Measurements from ENCODE around the gene GALNT11. TPM values are rescaled to one million over a fixed set of nuclear protein-coding genes. Genes with fewer than 3 reads are reported as not detected.

GALNT11 gene
- total RNA-seq, 1 experiment from 2014 or later, result 24.1 TPM

DNA sequence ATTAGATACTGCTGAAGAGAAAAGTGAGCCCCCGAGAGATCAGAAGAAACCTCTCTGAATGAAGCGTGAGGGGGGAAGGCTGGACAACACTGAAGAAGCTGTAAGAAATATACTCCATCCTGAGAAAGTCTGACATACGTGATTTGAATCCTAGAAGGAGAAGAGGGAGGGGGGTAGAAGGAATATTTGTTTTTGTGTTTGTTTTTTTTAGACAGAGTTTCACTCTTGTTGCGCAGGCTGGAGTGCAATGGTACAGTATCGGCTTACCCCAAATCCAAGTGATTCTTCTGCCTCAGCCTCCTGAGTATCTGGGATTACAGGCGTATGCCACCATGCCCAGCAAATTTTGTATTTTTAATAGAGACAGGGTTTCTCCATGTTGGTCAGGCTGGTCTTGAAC, 52.6 kb downstream of the GALNT11 start:
- Histone ChIP-seq H3K27ac (ENCODE audit: insufficient read length, low read depth, low read length) (no peak overlapping the region), H4K5ac (ENCODE audit: insufficient read length, low read depth, low read length) (no peak overlapping the region), H3K23ac (ENCODE audit: insufficient read length, low read depth, low read length) (no peak overlapping the region), H2BK120ac (ENCODE audit: low read depth, low read length, poor library complexity, severe bottlenecking) (no peak overlapping the region), H3K79me2 (ENCODE audit: insufficient read depth, low read length) (no peaks in the 10 kb centered on the region), H3K79me1 (ENCODE audit: insufficient read depth, low read depth, low read length, poor library complexity, severe bottlenecking) (no peaks in the 10 kb centered on the region), H3T11ph (ENCODE audit: low read length) (no peak overlapping the region), H3K4me1 (ENCODE audit: insufficient read depth, low read length) (no peaks in the 10 kb centered on the region; the same call in 1 of the 2 replicates), H3K14ac (ENCODE audit: insufficient read depth, low read length) (no peak overlapping the region), H3K4me2 (ENCODE audit: insufficient read depth, insufficient read length, low read length) (no peak overlapping the region), H4K8ac (replicated peaks; ENCODE audit: insufficient read length, low read depth, low read length) (no peak overlapping the region), H2AK5ac (ENCODE audit: insufficient read length, low read length) (no peak overlapping the region), H4K91ac (ENCODE audit: insufficient read length, low read depth, low read length) (no peak overlapping the region), H3K9me3 (ENCODE audit: control insufficient read depth, low read depth, low read length) (no peaks in the 10 kb centered on the region), H3K27me3 (ENCODE audit: insufficient read depth, low read length) (no peaks in the 10 kb centered on the region), H3K18ac (ENCODE audit: insufficient read length, low read depth, low read length) (no peak overlapping the region), H2BK15ac (ENCODE audit: low read depth, low read length) (no peak overlapping the region), H3K56ac (ENCODE audit: insufficient read length, low read depth, low read length) (no peak overlapping the region), H3K4ac (ENCODE audit: low read depth, low read length) (no peak overlapping the region), H2BK20ac (ENCODE audit: low read depth, low read length, poor library complexity, severe bottlenecking) (no peak overlapping the region), H3K9ac (ENCODE audit: extremely low read depth, insufficient read length, low read length) (no peak overlapping the region), H3K23me2 (ENCODE audit: insufficient read length, low read depth, low read length, poor library complexity, severe bottlenecking) (no peaks in the 10 kb centered on the region), H4K20me1 (ENCODE audit: control insufficient read depth, insufficient read depth, insufficient read length) (no peaks in the 10 kb centered on the region), H2AFZ (ENCODE audit: low read length) (no peak overlapping the region), H2BK5ac (ENCODE audit: insufficient read length, low read length) (no peak overlapping the region), H2BK12ac (ENCODE audit: insufficient read length, low read depth, low read length) (no peak overlapping the region)
- no CpG with 5 or more reads among the region's 6 CpGs for WGBS (ENCODE audit: extremely low coverage, insufficient read length, low lambda C conversion rate)
- peaks cover 75 to 77% of the 10 kb centered on the region in 2 experiments for H3K4me1 Mint-ChIP-seq
- no peaks in the 10 kb centered on the region; a peak in 1 of 5 replicates for H3K9me3 Mint-ChIP-seq
- DNase-seq, result no peak
- TF ChIP-seq, protein P1, sequence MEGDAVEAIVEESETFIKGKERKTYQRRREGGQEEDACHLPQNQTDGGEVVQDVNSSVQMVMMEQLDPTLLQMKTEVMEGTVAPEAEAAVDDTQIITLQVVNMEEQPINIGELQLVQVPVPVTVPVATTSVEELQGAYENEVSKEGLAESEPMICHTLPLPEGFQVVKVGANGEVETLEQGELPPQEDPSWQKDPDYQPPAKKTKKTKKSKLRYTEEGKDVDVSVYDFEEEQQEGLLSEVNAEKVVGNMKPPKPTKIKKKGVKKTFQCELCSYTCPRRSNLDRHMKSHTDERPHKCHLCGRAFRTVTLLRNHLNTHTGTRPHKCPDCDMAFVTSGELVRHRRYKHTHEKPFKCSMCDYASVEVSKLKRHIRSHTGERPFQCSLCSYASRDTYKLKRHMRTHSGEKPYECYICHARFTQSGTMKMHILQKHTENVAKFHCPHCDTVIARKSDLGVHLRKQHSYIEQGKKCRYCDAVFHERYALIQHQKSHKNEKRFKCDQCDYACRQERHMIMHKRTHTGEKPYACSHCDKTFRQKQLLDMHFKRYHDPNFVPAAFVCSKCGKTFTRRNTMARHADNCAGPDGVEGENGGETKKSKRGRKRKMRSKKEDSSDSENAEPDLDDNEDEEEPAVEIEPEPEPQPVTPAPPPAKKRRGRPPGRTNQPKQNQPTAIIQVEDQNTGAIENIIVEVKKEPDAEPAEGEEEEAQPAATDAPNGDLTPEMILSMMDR (conservative IDR thresholded peaks at IDR 0.05), result no peak
- no peaks in the 10 kb centered on the region for H3K36me3 Mint-ChIP-seq (ENCODE audit: insufficient read depth in 1 of 3, low read depth in 3 of 3)
- no peaks in the 10 kb centered on the region for H3K27me3 Mint-ChIP-seq (ENCODE audit: low read depth)
- H3K27ac Mint-ChIP-seq, result no peak overlapping the region
- H3K4me3 Mint-ChIP-seq, result no peak overlapping the region
